HG03045 (cell line): ENCODE measurements around the gene ADIPOR1.
"Not testable (repeated sequence)": the region's sequence is repeated elsewhere in the genome, so short reads cannot be mapped to it uniquely, and the experiment has no call there.

Experiments
- ATAC-seq: cut with Tn5 transposase; IDR thresholded peaks from one replicate; pipeline ENCODE4 v1.9.1; 2021; ENCODE audit warnings: mild to moderate bottlenecking, moderate library complexity; ENCODE audit not compliant: unreplicated experiment

ADIPOR1 gene

GRCh38 chr1:202941372-202941771 lies 16.7 kb downstream of the ADIPOR1 start:
- ATAC-seq, result no peak

GRCh38 chr1:202940561-202940960 lies 17.6 kb downstream of the ADIPOR1 start:
- ATAC-seq, result no peak

GRCh38 chr1:202938287-202938925 lies 19.7 kb downstream of the ADIPOR1 start:
- no peak for ATAC-seq

DNA sequence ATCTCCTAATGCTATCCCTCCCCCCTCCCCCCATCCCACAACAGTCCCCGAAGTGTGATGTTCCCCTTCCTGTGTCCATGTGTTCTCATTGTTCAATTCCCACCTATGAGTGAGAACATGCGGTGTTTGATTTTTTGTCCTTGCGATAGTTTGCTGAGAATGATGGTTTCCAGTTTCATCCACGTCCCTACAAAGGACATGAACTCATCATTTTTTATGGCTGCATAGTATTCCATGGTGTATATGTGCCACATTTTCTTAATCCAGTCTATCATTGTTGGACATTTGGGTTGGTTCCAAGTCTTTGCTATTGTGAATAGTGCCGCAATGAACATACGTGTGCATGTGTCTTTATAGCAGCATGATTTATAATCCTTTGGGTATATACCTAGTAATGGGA lies 21.7 kb downstream of the ADIPOR1 start:
- ATAC-seq, result not testable (repeated sequence)

DNA sequence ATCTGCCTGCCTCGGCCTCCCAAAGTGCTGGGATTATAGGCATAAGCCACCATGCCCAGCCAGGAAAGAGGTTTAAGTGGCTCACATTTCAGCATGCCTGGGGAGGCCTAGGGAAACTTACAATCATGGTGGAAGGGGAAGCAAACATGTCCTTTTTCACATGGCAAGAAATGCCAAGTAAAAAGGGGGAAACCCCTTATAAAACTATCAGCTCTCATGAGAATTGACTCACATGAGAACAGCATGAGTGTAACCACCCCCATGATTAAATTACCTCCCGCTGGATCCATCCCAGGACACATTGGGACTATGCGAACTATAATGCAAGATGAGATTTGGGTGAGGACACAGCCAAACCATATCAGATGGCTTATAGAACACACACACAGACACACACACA lies 22.3 kb downstream of the ADIPOR1 start:
- ATAC-seq, result no peak

DNA sequence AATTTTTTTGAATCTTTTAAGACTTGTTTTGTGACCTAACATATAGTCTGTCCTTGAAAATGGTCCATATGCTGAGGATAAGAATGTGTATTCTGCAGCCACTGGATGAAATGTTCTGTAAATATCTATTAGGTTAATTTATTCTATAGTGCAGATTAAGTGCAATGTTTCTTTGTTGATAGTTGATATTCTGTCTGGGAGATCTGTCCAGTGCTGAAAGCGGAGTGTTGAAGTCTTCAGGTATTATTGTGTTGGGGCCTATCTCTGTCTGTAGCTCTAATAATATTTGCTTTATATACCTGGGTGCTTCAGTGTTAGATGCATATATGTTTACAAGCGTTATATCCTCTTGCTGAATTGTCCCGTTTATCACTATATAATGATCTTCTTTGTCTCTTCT lies 23.4 kb downstream of the ADIPOR1 start:
- ATAC-seq, result no peak

DNA sequence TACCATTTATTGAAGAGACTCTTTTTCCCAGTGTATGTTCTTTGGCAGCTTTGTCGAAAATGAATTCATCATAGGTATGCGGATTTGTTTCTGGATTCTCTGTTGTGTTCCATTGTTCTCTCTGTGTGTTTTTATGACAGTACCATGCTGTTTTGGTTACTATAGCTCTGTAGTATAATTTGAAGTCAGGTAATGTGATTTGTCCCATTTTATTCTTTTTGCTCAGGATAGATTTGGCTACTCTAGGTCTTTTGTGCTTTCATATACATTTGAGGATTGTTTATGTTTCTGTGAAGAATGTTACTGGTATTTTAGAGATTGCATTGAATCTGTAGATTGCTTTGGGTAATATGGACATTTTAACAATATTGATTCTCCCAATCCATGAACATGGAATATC lies 25.6 kb downstream of the ADIPOR1 start:
- ATAC-seq, result no peak

DNA sequence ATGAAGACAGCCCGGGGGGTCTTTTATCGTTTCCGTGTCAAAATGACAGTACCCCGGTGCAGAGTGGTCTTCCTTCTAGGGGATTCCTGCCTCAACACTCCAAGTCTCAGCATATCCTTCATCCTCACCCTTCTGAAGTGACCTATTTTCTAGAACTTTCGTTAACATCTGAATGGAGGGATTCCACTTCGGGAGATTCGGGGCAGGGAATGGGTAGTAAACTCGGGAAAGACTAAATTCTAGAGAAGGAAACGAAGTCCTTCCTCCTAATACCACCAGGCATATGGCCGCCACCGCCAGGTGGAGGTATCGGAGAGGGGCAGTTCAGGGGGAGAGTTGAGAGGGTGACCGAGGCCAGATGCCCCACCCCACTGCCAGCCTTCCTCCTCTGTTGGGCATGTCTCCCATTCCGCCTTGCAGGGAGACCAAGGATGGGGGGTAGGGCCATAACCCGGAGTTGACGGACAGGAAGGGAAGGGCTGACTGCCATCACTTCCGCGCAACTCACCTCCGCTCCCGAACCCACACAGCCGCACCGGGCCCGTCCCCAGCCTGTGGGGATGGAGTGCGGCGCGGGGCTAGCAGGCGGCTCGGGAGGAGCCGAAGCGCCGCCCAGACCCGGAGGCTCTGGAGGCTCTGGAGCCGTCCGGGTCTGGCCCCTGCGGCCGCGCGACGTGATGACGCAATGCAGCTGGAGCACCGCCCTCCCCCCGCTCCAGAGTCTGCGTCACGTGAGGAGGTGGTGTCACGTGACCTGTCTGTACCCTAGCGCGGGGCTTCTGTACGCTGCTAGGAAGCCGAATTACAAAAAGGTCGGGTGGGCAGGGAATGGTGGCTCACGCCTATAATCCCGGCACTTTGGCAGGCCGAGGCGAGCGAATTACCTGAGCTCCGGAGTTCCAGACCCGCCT lies 31.3 kb downstream of the ADIPOR1 start, which contains the start of gene KLHL12:
Gene KLHL12, minus strand, starts transcription at position 654 of the 911 bp plus-strand sequence. CDS start 2,072 bp downstream, outside the sequence.
- ATAC-seq, result peak; percentile 93

DNA sequence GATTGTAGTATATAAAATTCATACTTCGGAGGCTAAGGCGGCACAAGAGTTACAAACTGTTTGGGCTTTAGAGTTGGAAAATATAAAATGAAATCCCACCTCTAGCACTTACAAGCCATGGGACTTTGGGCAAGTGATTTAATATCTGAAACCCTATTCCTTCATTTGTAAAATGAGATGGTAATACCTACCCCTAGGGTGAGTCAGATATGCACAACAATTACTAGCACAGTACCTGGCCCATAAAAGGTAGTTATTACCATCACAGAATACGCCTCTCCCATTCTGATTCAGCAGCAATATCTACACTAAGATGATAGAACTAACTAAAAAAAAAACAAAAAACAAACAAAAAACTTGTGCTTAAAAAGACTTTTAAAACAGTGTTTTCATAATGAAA lies 34.6 kb downstream of the ADIPOR1 start:
- ATAC-seq, result no peak

- ATAC-seq, result no peak
Measured at GRCh38 chr1:202919615-202920014, 38.5 kb downstream of the ADIPOR1 start.

DNA sequence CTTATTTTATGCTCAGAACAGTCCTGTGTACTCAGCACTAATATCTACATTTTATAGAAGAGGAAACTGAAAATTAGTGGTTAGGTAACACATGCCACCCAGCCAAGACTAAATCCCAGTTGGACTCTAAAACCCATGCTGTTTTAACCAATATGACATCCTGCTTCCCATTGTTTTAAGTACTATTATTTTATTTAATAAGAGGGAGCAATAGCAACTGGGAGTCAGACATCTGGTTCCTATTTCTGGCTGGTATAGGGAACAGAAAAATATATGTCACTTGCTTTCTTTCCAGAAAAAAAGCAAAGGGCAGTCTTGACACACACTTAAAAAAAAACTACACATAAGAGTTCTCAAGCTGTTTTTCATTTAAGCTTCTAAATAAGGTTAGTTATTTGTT lies 43.0 kb downstream of the ADIPOR1 start:
- no peak for ATAC-seq

- ATAC-seq, result not testable (repeated sequence)
Measured at GRCh38 chr1:202912476-202912875, 45.6 kb downstream of the ADIPOR1 start.

DNA sequence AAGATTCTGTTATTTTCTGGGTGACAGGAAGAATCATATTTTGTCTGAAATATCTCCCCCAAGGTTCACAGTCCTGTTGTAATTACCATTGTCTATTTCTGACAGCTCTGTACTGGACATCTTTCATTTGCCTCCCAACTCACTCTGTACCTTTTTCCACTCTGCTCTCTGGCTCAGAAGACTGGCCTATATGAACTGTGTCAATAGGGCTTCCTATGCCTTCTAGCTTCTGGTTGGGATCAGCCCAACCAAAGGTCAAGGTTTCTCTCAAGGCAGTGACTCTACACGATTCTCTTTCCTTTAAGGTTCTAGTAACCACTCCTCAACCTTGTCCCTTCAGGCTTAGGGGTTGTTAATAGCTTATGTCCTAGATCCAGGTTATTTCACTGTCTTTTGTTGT lies 48.6 kb downstream of the ADIPOR1 start:
- no peak for ATAC-seq

- ATAC-seq, result no peak
Measured at GRCh38 chr1:202908998-202909397, 49.1 kb downstream of the ADIPOR1 start.

DNA sequence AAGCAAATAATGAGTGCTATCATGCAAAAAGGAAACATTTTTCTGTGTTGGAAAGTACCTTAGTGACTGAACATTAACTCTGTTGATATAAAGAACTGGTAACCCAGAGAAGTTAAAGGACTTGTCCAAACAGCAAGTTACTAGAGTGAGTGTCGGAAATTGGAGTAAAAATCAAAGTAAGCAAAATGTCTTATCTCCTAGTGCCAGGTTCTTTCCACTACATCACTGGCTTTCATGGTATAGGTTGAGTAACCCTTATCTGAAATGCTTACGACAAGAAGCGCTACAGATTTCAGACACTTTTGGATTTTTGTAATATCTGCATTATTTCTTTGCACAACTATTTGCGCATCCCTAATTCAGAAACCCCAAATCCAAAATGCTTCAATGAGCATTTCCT lies 52.8 kb downstream of the ADIPOR1 start:
- no peak for ATAC-seq

DNA sequence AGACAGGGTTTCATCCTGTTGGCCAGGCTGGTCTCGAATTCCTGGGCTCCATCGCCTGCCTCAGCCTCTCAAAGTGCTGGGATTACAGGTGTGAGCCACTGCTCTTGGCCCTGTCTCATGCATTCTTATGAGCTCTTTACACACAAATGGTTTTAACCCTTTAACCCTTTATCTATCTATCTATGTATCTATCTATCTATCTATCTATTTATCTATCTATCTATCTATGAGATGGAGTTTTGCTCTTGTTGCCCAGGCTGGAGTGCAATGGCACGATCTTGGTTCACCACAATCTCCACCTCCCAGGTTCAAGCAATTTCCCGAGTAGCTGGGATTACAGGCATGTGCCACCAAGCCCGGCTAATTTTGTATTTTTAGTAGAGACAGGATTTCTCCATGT lies 54.3 kb downstream of the ADIPOR1 start:
- ATAC-seq, result not testable (repeated sequence)

GRCh38 chr1:202901555-202901954 lies 56.6 kb downstream of the ADIPOR1 start:
- no peak for ATAC-seq

DNA sequence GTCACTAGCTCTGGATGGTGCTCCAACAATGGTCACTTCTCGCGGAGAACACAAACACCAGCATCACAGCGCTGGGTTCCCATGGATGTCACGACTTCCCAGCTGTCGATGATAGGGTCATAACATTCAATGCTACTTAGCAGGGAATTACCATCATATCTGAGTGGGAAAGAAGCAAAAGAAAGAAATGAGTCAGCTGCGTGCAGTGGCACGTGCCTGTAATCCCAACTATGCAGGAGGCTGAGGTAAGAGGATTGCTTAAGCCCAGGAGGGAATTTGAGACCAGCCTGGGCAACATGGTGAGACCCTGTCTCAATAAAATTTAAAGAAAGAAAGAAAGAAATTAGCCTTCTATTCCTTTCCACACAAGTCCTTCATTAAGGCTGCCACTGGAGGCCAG lies 65.6 kb downstream of the ADIPOR1 start:
- ATAC-seq, result no peak
